GM18858 (cell line): ENCODE measurements around the gene TEX13B.

ENCODE experiments used
- ATAC-seq: cut with Tn5 transposase; IDR thresholded peaks from one replicate; pipeline ENCODE4 v1.9.1; 2021; ENCODE audit not compliant: unreplicated experiment

Gene TEX13B

DNA sequence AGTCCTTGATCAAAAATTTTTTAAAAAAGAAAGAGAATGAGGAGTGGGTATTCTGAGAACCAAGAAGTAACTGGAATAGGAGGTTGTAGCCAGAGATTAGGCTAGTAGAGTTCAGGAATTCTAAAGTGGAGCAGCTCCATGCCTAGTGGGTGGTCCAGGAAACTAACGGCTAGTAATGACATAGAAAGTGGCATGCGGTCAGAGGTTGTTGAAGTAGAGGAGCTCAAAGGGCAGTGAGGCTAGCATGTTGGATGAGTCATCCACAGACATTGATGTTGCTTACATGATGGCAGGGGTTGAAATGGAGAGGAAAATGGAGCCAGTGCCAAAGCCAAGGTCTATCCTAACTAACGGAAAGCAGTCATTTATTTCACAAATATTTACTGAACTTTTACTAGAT is 42.1 kb downstream of the TEX13B start:
- ATAC-seq = no peak

DNA sequence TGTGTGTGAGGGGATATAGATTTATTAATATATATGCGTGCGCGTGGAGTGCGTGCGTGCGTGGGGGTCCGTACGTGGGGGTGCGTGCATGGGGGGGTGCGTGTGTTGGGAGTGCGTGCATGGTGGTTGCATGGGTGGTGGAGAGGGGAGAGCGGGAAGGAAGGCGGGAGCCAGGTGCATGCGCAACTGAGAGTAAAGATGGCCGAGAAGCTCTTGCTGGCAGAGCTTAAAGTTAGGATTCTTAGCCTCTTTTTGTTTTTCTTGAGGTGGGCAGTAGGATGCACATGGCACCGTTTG is 45.8 kb downstream of the TEX13B start:
- no peak for ATAC-seq

DNA sequence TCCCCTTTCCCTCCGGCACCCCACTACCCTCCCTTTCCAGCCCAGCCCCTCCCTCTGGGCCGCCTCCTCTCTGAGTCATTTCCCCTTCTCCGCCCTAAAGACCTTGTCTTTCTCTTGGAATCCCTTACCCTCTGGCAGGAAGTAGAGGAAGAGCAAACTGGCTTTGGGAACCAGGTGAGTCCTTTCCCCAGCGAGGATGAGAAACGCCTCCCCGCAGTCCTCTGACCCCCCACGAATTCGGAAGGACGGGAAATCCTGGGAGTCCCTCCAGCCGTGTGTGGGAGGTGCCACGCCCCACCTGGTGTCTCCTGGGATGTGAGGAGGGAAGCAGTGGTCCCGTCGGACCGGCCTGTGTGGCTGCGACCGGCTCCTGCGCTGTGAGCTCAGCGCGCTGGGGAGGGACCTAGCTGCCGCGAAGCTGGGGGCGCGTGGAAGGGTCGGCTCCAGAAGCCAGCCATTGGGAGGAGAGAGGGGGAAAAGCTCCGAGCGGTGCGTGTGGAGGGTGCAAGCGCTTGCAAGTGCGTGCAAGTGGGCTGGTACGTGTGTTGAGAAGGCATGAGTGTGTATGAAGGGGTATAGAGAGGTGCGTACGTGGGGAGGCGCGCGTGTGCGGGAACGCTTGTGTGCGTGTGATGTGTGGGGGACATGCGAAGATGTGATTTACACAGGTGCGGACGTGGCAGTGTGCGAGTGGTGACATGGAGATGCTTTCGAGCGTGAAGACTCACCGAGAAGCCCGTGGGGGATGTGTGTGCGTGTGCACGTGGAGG is 46.3 kb downstream of the TEX13B start:
- ATAC-seq = no peak

DNA sequence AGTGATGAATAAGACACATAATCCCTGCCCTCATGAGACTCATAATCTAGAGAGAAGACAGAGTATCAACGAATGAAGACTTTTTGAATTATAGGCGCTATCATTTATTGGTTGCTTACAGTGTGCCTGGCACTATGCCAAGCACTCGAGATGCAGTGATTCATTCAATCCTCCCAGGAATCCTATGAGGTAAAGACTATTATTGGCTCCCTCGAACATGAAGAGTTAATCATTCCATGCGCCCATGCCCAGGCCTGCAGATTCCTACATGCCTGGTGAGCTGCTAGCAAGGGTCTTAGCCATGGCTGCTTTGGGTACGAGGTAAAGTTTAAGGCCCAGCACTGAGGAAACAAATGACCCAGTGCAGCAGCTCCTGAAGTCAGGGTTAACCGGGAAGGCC is 47.0 kb downstream of the TEX13B start:
- no peak for ATAC-seq

DNA sequence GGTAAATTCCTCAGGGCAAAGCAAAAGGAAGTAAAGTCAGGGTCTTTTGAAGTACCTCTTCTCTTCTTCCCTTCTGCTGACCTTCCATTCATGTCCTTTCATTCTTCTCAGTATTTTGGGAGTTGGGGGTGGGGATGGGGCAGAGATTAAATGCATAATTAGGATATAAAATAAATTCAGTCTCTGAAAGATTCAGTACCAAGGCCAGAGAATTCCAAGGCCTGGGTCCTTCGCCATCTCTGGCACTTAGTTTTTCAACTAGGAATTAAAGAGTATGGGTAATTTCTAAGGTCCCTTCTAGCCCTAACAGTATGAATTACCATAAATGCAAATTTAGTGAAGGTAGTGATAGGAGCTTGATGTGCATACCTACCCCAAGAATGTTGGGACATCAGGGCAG is 47.9 kb downstream of the TEX13B start:
- no peak for ATAC-seq
